ENCODE measurements around the gene SPATA1. TPM values are rescaled to one million over a fixed set of nuclear protein-coding genes. Genes with fewer than 3 reads are reported as not detected.

SPATA1 gene
- total and polyA plus RNA-seq, 4 donors = 0.90 to 2.7 (median 1.9) TPM; not detected in 1

- Histone ChIP-seq H3K9me3 (ENCODE audit: control insufficient read depth, low read length) (no peaks in the 10 kb centered on the region), H3K27me3 (ENCODE audit: control insufficient read depth in 1 of 2, insufficient read depth in 2 of 2, low read length in 1 of 2) (no peaks in the 10 kb centered on the region), H3K27ac (ENCODE audit: low read depth in 1 of 2, low read length in 2 of 2) (no peak overlapping the region), H3K4me1 (ENCODE audit: control insufficient read depth in 1 of 2, insufficient read depth in 2 of 2, low read length in 2 of 2) (peaks cover 0 to 2% of the 10 kb centered on the region in 2 donors), H3K4me3 (ENCODE audit: low read length in 2 of 2) (no peak overlapping the region), H3K36me3 (ENCODE audit: control insufficient read depth in 1 of 2, insufficient read depth in 2 of 2, low read length in 1 of 2) (peaks cover 4 to 11% of the 10 kb centered on the region in 2 donors)
- ATAC-seq (ENCODE audit: low FRiP score) (no peak), DNase-seq (no peak)
- WGBS, 2 donors = 59 to 73% methylated on average over 3 of the region's 3 CpGs
- intact Hi-C loops (cut with DNase I) = no loop called here
Observed at GRCh38 chr1:84488107-84488506, 18.1 kb upstream of the SPATA1 start.

- H3K4me1 ChIP-seq (ENCODE audit: control insufficient read depth in 1 of 2, insufficient read depth in 2 of 2, low read length in 2 of 2) = no peaks in the 10 kb centered on the region
- no peak for DNase-seq
- peaks cover 4 to 11% of the 10 kb centered on the region in 2 donors for H3K36me3 ChIP-seq (ENCODE audit: control insufficient read depth in 1 of 2, insufficient read depth in 2 of 2, low read length in 1 of 2)
- H3K4me3 ChIP-seq (ENCODE audit: low read length in 2 of 2) = no peak overlapping the region
- H3K27me3 ChIP-seq (ENCODE audit: control insufficient read depth in 1 of 2, insufficient read depth in 2 of 2, low read length in 1 of 2) = no peaks in the 10 kb centered on the region
- no peak for ATAC-seq (ENCODE audit: low FRiP score)
- H3K9me3 ChIP-seq (ENCODE audit: control insufficient read depth, low read length) = no peaks in the 10 kb centered on the region
- WGBS, 2 donors = 86 to 95% methylated on average over 2 of the region's 2 CpGs
- no peak overlapping the region for H3K27ac ChIP-seq (ENCODE audit: low read depth in 1 of 2, low read length in 2 of 2)
- intact Hi-C loops (cut with DNase I) = no loop called here
Observed at GRCh38 chr1:84489766-84490165, 16.4 kb upstream of the SPATA1 start.

GRCh38 chr1:84492726-84493125, 13.5 kb upstream of the SPATA1 start:
- H3K27ac ChIP-seq (ENCODE audit: low read depth in 1 of 2, low read length in 2 of 2) = no peak overlapping the region
- H3K27me3 ChIP-seq (ENCODE audit: control insufficient read depth in 1 of 2, insufficient read depth in 2 of 2, low read length in 1 of 2) = no peaks in the 10 kb centered on the region
- no peak for DNase-seq
- intact Hi-C loops (cut with DNase I) = no loop called here
- no peak for ATAC-seq (ENCODE audit: low FRiP score)
- WGBS, 2 donors = 75 to 87% methylated on average over 1 of the region's 1 CpG
- no peaks in the 10 kb centered on the region for H3K9me3 ChIP-seq (ENCODE audit: control insufficient read depth, low read length)
- no peaks in the 10 kb centered on the region for H3K4me1 ChIP-seq (ENCODE audit: control insufficient read depth in 1 of 2, insufficient read depth in 2 of 2, low read length in 2 of 2)
- peaks cover 4 to 15% of the 10 kb centered on the region in 2 donors for H3K36me3 ChIP-seq (ENCODE audit: control insufficient read depth in 1 of 2, insufficient read depth in 2 of 2, low read length in 1 of 2)
- H3K4me3 ChIP-seq (ENCODE audit: low read length in 2 of 2) = no peak overlapping the region

GRCh38 chr1:84493747-84494146, 12.4 kb upstream of the SPATA1 start:
- 61 to 72% methylated on average over 1 of the region's 1 CpG for WGBS, 2 donors
- H3K4me3 ChIP-seq (ENCODE audit: low read length in 2 of 2) = no peak overlapping the region
- intact Hi-C loops (cut with DNase I) = no loop called here
- H3K9me3 ChIP-seq (ENCODE audit: control insufficient read depth, low read length) = no peaks in the 10 kb centered on the region
- peaks cover 6 to 15% of the 10 kb centered on the region in 2 donors for H3K36me3 ChIP-seq (ENCODE audit: control insufficient read depth in 1 of 2, insufficient read depth in 2 of 2, low read length in 1 of 2)
- no peak for DNase-seq
- ATAC-seq (ENCODE audit: low FRiP score) = no peak
- no peaks in the 10 kb centered on the region for H3K4me1 ChIP-seq (ENCODE audit: control insufficient read depth in 1 of 2, insufficient read depth in 2 of 2, low read length in 2 of 2)
- no peak overlapping the region for H3K27ac ChIP-seq (ENCODE audit: low read depth in 1 of 2, low read length in 2 of 2)
- no peaks in the 10 kb centered on the region for H3K27me3 ChIP-seq (ENCODE audit: control insufficient read depth in 1 of 2, insufficient read depth in 2 of 2, low read length in 1 of 2)

GRCh38 chr1:84496498-84496897, 9.7 kb upstream of the SPATA1 start:
- no peak overlapping the region for H3K27ac ChIP-seq (ENCODE audit: low read depth in 1 of 2, low read length in 2 of 2)
- WGBS, 2 donors = 79 to 94% methylated on average over 3 of the region's 3 CpGs
- no peaks in the 10 kb centered on the region for H3K4me1 ChIP-seq (ENCODE audit: control insufficient read depth in 1 of 2, insufficient read depth in 2 of 2, low read length in 2 of 2)
- ATAC-seq (ENCODE audit: low FRiP score) = no peak
- H3K27me3 ChIP-seq (ENCODE audit: control insufficient read depth in 1 of 2, insufficient read depth in 2 of 2, low read length in 1 of 2) = no peaks in the 10 kb centered on the region
- H3K9me3 ChIP-seq (ENCODE audit: control insufficient read depth, low read length) = no peaks in the 10 kb centered on the region
- no peak for DNase-seq
- intact Hi-C loops (cut with DNase I) = no loop called here
- H3K36me3 ChIP-seq (ENCODE audit: control insufficient read depth in 1 of 2, insufficient read depth in 2 of 2, low read length in 1 of 2) = peaks cover 2 to 15% of the 10 kb centered on the region in 2 donors
- no peak overlapping the region for H3K4me3 ChIP-seq (ENCODE audit: low read length in 2 of 2)

GRCh38 chr1:84497631-84498275, 8.4 kb upstream of the SPATA1 start:
- Histone ChIP-seq H3K27me3 (ENCODE audit: control insufficient read depth in 1 of 2, insufficient read depth in 2 of 2, low read length in 1 of 2) (no peaks in the 10 kb centered on the region), H3K4me1 (ENCODE audit: control insufficient read depth in 1 of 2, insufficient read depth in 2 of 2, low read length in 2 of 2) (no peaks in the 10 kb centered on the region), H3K4me3 (ENCODE audit: low read length in 2 of 2) (no peak overlapping the region), H3K9me3 (ENCODE audit: control insufficient read depth, low read length) (no peaks in the 10 kb centered on the region), H3K27ac (ENCODE audit: low read depth in 1 of 2, low read length in 2 of 2) (no peak overlapping the region), H3K36me3 (ENCODE audit: control insufficient read depth in 1 of 2, insufficient read depth in 2 of 2, low read length in 1 of 2) (peaks cover 2 to 9% of the 10 kb centered on the region in 2 donors)
- no peak for ATAC-seq (ENCODE audit: low FRiP score)
- intact Hi-C loops (cut with DNase I) = no loop called here
- no peak for DNase-seq
- WGBS, 2 donors = 44 to 45% methylated on average over 2 of the region's 2 CpGs

- H3K36me3 ChIP-seq (ENCODE audit: control insufficient read depth in 1 of 2, insufficient read depth in 2 of 2, low read length in 1 of 2) = peaks cover 0 to 4% of the 10 kb centered on the region in 2 donors
- ATAC-seq (ENCODE audit: low FRiP score) = no peak
- peaks cover 1 to 10% of the 10 kb centered on the region in 2 donors for H3K4me1 ChIP-seq (ENCODE audit: control insufficient read depth in 1 of 2, insufficient read depth in 2 of 2, low read length in 2 of 2)
- no peak overlapping the region for H3K4me3 ChIP-seq (ENCODE audit: low read length in 2 of 2)
- H3K27me3 ChIP-seq (ENCODE audit: control insufficient read depth in 1 of 2, insufficient read depth in 2 of 2, low read length in 1 of 2) = no peaks in the 10 kb centered on the region
- no peak for DNase-seq
- no peaks in the 10 kb centered on the region for H3K9me3 ChIP-seq (ENCODE audit: control insufficient read depth, low read length)
- no peak overlapping the region for H3K27ac ChIP-seq (ENCODE audit: low read depth in 1 of 2, low read length in 2 of 2)
- 26% methylated on average over 5 of the region's 5 CpGs for WGBS, 2 donors
- intact Hi-C loops (cut with DNase I) = no loop called here
Observed at GRCh38 chr1:84502927-84503326, 3.3 kb upstream of the SPATA1 start.

GRCh38 chr1:84504580-84505492, 1.4 kb upstream of the SPATA1 start:
- Histone ChIP-seq H3K9me3 (ENCODE audit: control insufficient read depth, low read length) (no peaks in the 10 kb centered on the region), H3K4me1 (ENCODE audit: control insufficient read depth in 1 of 2, insufficient read depth in 2 of 2, low read length in 2 of 2) (peaks cover 1 to 10% of the 10 kb centered on the region in 2 donors), H3K36me3 (ENCODE audit: control insufficient read depth in 1 of 2, insufficient read depth in 2 of 2, low read length in 1 of 2) (peaks cover 0 to 2% of the 10 kb centered on the region in 2 donors), H3K4me3 (ENCODE audit: low read length in 2 of 2) (peak overlapping the region; percentile 48 to 63), H3K27ac (ENCODE audit: low read depth in 1 of 2, low read length in 2 of 2) (peak overlapping the region; percentile 5 to 76), H3K27me3 (ENCODE audit: control insufficient read depth in 1 of 2, insufficient read depth in 2 of 2, low read length in 1 of 2) (no peaks in the 10 kb centered on the region)
- WGBS, 2 donors = 3% methylated on average over 17 of the region's 17 CpGs
- intact Hi-C loops (cut with DNase I) = loop anchor here (2.0 to 5.0 kb wide), 3 partner anchors 26 to 97 kb away; partner anchors contain the start of genes CTBS (in 1 of the 2) and RPF1 (in 1 of the 2)
- DNase-seq = no peak
- no peak for ATAC-seq (ENCODE audit: low FRiP score)
